ENCODE results near the gene DTNB. TPM values are rescaled to one million over a fixed set of nuclear protein-coding genes. Genes with fewer than 3 reads are reported as not detected.

DTNB gene
- polyA plus RNA-seq, 1 of the 3 experiments (the other 2 are of a cell fraction) = 15.3 TPM

DNA sequence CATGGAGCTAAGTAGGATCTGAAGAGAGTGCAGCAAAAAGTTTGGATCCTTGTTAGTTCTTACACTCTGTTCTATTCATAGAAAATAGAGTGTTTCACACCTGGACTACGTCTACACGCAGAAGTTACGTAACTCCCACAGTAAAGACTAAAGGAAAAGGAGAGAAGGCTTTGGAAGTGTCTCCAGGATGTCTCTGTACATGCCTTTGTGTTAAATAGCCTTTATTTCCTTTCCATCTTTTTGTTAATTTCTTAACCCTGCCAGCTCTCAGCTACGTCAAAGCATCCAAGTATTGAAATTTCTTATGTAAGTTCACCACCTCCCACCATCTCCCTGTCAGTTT is 8.4 kb downstream of the DTNB start:
- no peak for DNase-seq
- H3K4me1 ChIP-seq (ENCODE audit: control insufficient read depth in 1 of 2, insufficient read depth in 2 of 2, low read depth in 1 of 2, low read length in 1 of 2) = peaks cover 0 to 2% of the 10 kb centered on the region in 2 experiments; a peak in 1 of 4 replicates
- H3K4me3 ChIP-seq (ENCODE audit: low read depth in 2 of 2, low read length in 1 of 2) = no peak overlapping the region
- H3K79me2 ChIP-seq (ENCODE audit: insufficient read depth) = peaks cover 23% of the 10 kb centered on the region; the same call in 1 of the 2 replicates
- ChIA-PET POLR2A (no interaction called here), CTCF (interaction anchor here (0.7 to 3.3 kb wide), 38 partner anchors 8 to 744 kb away, joined by 3 to 25 read pairs (median 4); partner anchors contain the start of genes DNMT3A and DTNB)
- no peak overlapping the region for H3K4me2 ChIP-seq
- H4K20me1 ChIP-seq (ENCODE audit: insufficient read depth) = no peaks in the 10 kb centered on the region
- 88% methylated on average over 4 of the region's 4 CpGs for WGBS (ENCODE audit: low lambda C conversion rate)
- no peaks in the 10 kb centered on the region for H3K9me3 ChIP-seq
- no peak overlapping the region for H3K9ac ChIP-seq
- H3F3A ChIP-seq (replicated peaks; ENCODE audit: insufficient read depth) = peaks cover 3% of the 10 kb centered on the region
- no peaks in the 10 kb centered on the region for H3K27me3 ChIP-seq (ENCODE audit: insufficient read depth)
- H3K9me2 ChIP-seq = no peaks in the 10 kb centered on the region
- TF ChIP-seq RAD21 (IDR thresholded peaks at IDR 0.05; ENCODE audit: low read length) (no peak), MXI1 (IDR thresholded peaks at IDR 0.05; ENCODE audit: low read depth, low read length) (no peak), TAF1 (IDR thresholded peaks at IDR 0.05; ENCODE audit: borderline replicate concordance, low read depth, low read length) (no peak), JUND (IDR thresholded peaks at IDR 0.05) (no peak), ELF1 (IDR thresholded peaks at IDR 0.05) (no peak), TCF12 (IDR thresholded peaks at IDR 0.05) (no peak), RFX5 (IDR thresholded peaks at IDR 0.05; ENCODE audit: low read length) (no peak), POLR2AphosphoS5 (IDR thresholded peaks at IDR 0.05; ENCODE audit: low read depth, low read length) (no peak), EP300 (IDR thresholded peaks at IDR 0.05; ENCODE audit: borderline replicate concordance in 1 of 2, low read depth in 1 of 2, low read length in 1 of 2) (no peak), MEF2A (IDR thresholded peaks at IDR 0.05; ENCODE audit: borderline replicate concordance, low read depth) (no peak), FOXJ3 (CRISPR knock-in tag; IDR thresholded peaks at IDR 0.05) (no peak)
- TF ChIP-seq, protein P1, sequence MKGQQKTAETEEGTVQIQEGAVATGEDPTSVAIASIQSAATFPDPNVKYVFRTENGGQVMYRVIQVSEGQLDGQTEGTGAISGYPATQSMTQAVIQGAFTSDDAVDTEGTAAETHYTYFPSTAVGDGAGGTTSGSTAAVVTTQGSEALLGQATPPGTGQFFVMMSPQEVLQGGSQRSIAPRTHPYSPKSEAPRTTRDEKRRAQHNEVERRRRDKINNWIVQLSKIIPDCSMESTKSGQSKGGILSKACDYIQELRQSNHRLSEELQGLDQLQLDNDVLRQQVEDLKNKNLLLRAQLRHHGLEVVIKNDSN (IDR thresholded peaks at IDR 0.05; ENCODE audit: borderline replicate concordance, low read depth) = no peak
- no peaks in the 10 kb centered on the region for H3K36me3 ChIP-seq (replicated peaks in 1 of 2; ENCODE audit: control insufficient read depth in 1 of 2, insufficient read depth in 2 of 2, low read length in 1 of 2)
- H2AFZ ChIP-seq (ENCODE audit: low read depth) = no peak overlapping the region
- H3K27ac ChIP-seq (ENCODE audit: low read depth in 2 of 2, low read length in 1 of 2) = no peak overlapping the region

DNA sequence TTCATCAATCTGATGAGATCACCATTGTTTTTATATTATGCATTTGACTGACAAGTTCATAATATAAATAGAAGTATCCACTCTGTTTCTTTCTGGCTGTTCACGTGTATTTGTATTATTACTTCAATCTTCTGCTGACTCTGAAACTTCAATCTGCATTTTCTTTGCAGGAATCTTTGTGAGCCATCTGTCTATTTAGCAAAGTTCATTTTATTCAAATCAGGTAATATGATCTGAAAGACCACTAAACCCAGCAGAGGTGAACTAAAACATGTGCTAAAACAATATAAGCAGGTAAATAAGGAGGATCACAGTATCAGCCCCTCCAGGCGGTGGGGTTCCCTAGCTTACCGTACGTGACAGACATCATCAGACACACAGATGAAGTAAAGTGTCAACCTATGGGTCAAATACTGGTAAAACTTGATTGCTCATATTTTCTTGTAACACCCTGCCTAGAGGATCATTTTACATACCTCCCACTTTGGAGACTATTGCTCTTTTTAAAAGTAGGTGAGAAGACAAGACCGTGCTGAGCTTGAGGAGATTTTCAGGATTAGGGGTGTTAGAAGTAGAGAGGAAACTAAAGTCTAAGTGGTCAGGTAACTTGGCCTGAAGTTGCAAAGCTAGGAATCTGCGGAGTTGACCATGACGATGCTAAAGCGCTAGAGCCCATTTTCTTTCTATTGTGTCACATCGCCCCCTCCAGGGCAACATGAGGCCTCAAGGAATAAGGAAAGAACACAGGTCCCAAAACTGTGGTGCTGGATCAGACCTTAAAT is 9.0 kb downstream of the DTNB start:
- no peak overlapping the region for H3K4me3 ChIP-seq (ENCODE audit: low read depth in 2 of 2, low read length in 1 of 2)
- H3K4me1 ChIP-seq (ENCODE audit: control insufficient read depth in 1 of 2, insufficient read depth in 2 of 2, low read depth in 1 of 2, low read length in 1 of 2) = peaks cover 0 to 2% of the 10 kb centered on the region in 2 experiments; a peak in 1 of 4 replicates
- no peak overlapping the region for H3K9ac ChIP-seq
- H3K9me2 ChIP-seq = no peaks in the 10 kb centered on the region
- H3K4me2 ChIP-seq = no peak overlapping the region
- ChIA-PET POLR2A (interaction anchor here (0.6 kb wide), 1 partner anchor 1331 kb away, joined by 3 read pairs; no protein-coding TSS in a partner anchor), CTCF (interaction anchor here (0.6 to 3.3 kb wide), 42 partner anchors 9 to 743 kb away, joined by 3 to 25 read pairs (median 4); partner anchors contain the start of genes DNMT3A and DTNB)
- H3K36me3 ChIP-seq (replicated peaks in 1 of 2; ENCODE audit: control insufficient read depth in 1 of 2, insufficient read depth in 2 of 2, low read length in 1 of 2) = no peaks in the 10 kb centered on the region
- WGBS (ENCODE audit: low lambda C conversion rate) = 71% methylated on average over 9 of the region's 9 CpGs
- H4K20me1 ChIP-seq (ENCODE audit: insufficient read depth) = no peaks in the 10 kb centered on the region
- H3K9me3 ChIP-seq = no peaks in the 10 kb centered on the region
- peaks cover 3% of the 10 kb centered on the region for H3F3A ChIP-seq (replicated peaks; ENCODE audit: insufficient read depth)
- TF ChIP-seq RXRA (IDR thresholded peaks at IDR 0.05; ENCODE audit: borderline replicate concordance, low read depth) (no peak), RAD21 (IDR thresholded peaks at IDR 0.05; ENCODE audit: low read length) (peak; percentile 80), SMC3 (IDR thresholded peaks at IDR 0.05; ENCODE audit: low read depth, low read length) (peak; percentile 72)
- TF ChIP-seq, protein P2, sequence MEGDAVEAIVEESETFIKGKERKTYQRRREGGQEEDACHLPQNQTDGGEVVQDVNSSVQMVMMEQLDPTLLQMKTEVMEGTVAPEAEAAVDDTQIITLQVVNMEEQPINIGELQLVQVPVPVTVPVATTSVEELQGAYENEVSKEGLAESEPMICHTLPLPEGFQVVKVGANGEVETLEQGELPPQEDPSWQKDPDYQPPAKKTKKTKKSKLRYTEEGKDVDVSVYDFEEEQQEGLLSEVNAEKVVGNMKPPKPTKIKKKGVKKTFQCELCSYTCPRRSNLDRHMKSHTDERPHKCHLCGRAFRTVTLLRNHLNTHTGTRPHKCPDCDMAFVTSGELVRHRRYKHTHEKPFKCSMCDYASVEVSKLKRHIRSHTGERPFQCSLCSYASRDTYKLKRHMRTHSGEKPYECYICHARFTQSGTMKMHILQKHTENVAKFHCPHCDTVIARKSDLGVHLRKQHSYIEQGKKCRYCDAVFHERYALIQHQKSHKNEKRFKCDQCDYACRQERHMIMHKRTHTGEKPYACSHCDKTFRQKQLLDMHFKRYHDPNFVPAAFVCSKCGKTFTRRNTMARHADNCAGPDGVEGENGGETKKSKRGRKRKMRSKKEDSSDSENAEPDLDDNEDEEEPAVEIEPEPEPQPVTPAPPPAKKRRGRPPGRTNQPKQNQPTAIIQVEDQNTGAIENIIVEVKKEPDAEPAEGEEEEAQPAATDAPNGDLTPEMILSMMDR (IDR thresholded peaks at IDR 0.05) = peak; percentile 85
- no peak overlapping the region for H2AFZ ChIP-seq (ENCODE audit: low read depth)
- H3K79me2 ChIP-seq (ENCODE audit: insufficient read depth) = peaks cover 18% of the 10 kb centered on the region; the same call in 1 of the 2 replicates
- peak; percentile 64 for DNase-seq
- H3K27ac ChIP-seq (ENCODE audit: low read depth in 2 of 2, low read length in 1 of 2) = no peak overlapping the region
- no peaks in the 10 kb centered on the region for H3K27me3 ChIP-seq (ENCODE audit: insufficient read depth)

Measured in SK-N-SH (cell line).